Progenitor cell of endocrine pancreas (in vitro differentiated cells): ENCODE data around the gene F8A3. TPM values are rescaled to one million over a fixed set of nuclear protein-coding genes. Genes with fewer than 3 reads are reported as not detected.
"Not testable (repeated sequence)": the region's sequence is repeated elsewhere in the genome, so short reads cannot be mapped to it uniquely, and the experiment has no call there.

Source experiments
- DNase-seq: peaks from one replicate; pipeline ENCODE4 v3.0.0; 2021; ENCODE audit warnings: low spot score; ENCODE audit not compliant: unreplicated experiment
- H3K27ac Mint-ChIP-seq: 2 replicates; pipeline ENCODE4 v1.8.0; 2021; ENCODE audit warnings: mild to moderate bottlenecking, moderate library complexity, mixed read lengths
- H3K27me3 Mint-ChIP-seq: 2 replicates; pipeline ENCODE4 v1.8.0; 2021; ENCODE audit warnings: mixed read lengths
- H3K36me3 Mint-ChIP-seq: 2 replicates; pipeline ENCODE4 v1.8.0; 2022; ENCODE audit warnings: mixed read lengths; ENCODE audit not compliant: insufficient read depth
- H3K4me1 Mint-ChIP-seq: 2 replicates; pipeline ENCODE4 v1.8.0; 2021; ENCODE audit warnings: low read depth, mixed read lengths
- H3K4me3 Mint-ChIP-seq: 2 replicates; pipeline ENCODE4 v1.8.0; 2021; ENCODE audit warnings: low read depth, mild to moderate bottlenecking, moderate library complexity, mixed read lengths
- H3K9me3 Mint-ChIP-seq: 2 replicates; pipeline ENCODE4 v1.8.0; 2021; ENCODE audit warnings: low read depth, mixed read lengths
- CTCF ChIP-seq: fragments of 200-600 bp; sonication (generic); IDR thresholded peaks from one replicate; pipeline ENCODE4 v1.5.0; 2021; ENCODE audit warnings: antibody characterized with exemption, mild to moderate bottlenecking; ENCODE audit not compliant: unreplicated experiment
- long read RNA-seq: library from polyadenylated mRNA; unstranded; transcript quantifications from one replicate; pipeline ENCODE4 v2.0.0, GENCODE V29; 2020
- total RNA-seq: library from RNA; stranded (reverse); gene quantifications from 2 replicates; pipeline ENCODE4 v1.2.1, GENCODE V29; 2021

Gene F8A3
- total RNA-seq = 4.6 and 5.2 TPM in 2 replicates
- long read RNA-seq = 0 reads

GRCh38 chrX:155458471-155458870 lies at the start of gene F8A3:
Gene F8A3, minus strand, starts transcription at chrX:155458620. Its CDS starts 20 bp downstream, at chrX:155458600.
- H3K9me3 Mint-ChIP-seq, H3K4me3 Mint-ChIP-seq, DNase-seq, H3K27me3 Mint-ChIP-seq, H3K36me3 Mint-ChIP-seq, H3K27ac Mint-ChIP-seq, H3K4me1 Mint-ChIP-seq: not testable (repeated sequence)

DNA sequence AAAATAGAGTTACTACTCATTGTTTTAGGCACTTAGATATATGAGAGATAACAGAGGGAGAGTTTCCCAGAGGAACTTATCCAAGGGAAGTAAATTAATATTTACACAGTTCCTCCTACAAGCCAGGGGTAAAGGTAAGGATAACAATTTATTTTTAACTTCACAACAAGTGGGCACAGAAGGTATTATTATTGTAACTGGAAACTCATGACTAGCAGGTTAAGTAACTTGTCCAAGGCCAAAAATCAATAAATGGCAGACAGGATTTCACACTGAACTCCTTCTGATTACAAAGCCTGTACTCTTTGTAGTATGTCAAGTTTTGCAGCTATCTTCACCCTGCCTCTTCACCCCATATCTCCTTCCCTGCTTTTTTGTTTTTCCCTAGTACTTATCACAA lies 46.9 kb upstream of the F8A3 start:
- H3K9me3 Mint-ChIP-seq = peaks cover 21% of the 10 kb centered on the region
- H3K27ac Mint-ChIP-seq = no peak overlapping the region
- H3K4me3 Mint-ChIP-seq = no peak overlapping the region
- H3K27me3 Mint-ChIP-seq = no peaks in the 10 kb centered on the region
- peaks cover 10% of the 10 kb centered on the region for H3K4me1 Mint-ChIP-seq
- H3K36me3 Mint-ChIP-seq = peaks cover 17% of the 10 kb centered on the region
- no peak for TF ChIP-seq CTCF
- no peak for DNase-seq

DNA sequence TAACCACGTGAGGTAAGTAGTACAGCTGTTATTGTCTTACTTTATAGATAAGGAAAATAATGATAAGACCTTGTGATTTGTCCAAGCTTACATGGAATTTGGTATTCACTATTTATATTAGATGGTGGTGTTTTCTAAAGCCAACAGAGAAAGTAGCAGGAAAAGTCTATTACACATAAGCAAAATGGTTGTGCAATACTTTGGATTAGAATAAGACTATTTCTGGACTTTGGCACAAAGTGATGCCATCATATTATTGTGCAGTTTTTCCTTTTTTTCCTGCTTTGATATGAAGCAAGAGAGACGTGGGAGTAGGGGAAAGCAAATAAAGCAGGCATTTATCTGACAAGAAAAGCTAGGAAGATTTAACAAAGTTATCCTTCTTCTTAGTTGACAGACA lies 36.7 kb upstream of the F8A3 start:
- not testable (repeated sequence) for H3K4me1 Mint-ChIP-seq, H3K27me3 Mint-ChIP-seq

DNA sequence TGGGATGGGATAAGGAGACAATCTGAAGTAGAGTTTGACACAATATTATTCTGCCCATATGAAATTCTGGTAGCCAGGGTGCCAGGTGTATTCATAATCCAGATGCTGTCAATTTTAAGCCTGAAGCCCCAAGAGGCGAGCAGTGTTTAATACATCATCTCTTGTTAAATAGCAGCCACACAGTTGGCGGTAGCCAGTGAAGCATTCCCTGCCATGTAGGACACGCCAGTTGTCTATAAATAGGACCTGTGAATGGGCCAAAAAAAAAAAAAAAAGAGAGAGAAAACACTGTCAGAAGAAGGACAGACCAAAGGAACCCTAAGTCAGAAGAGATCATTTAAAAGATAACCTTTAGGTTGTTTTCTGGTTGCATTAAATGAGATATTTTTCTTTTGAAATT lies 33.0 kb upstream of the F8A3 start:
- H3K27me3 Mint-ChIP-seq, H3K36me3 Mint-ChIP-seq, H3K9me3 Mint-ChIP-seq, DNase-seq, H3K4me3 Mint-ChIP-seq, H3K4me1 Mint-ChIP-seq, H3K27ac Mint-ChIP-seq: not testable (repeated sequence)

More for the DNA sequence above, 36.7 kb upstream of the F8A3 start:
- not testable (repeated sequence) for H3K36me3 Mint-ChIP-seq, DNase-seq, H3K9me3 Mint-ChIP-seq, H3K4me3 Mint-ChIP-seq, H3K27ac Mint-ChIP-seq

- H3K4me3 Mint-ChIP-seq = not testable (repeated sequence)
These were observed 18.7 kb upstream of the F8A3 start for GRCh38 chrX:155477136-155477535.

GRCh38 chrX:155466269-155466938 lies 8.0 kb upstream of the F8A3 start:
- H3K4me3 Mint-ChIP-seq, H3K27me3 Mint-ChIP-seq, DNase-seq, H3K9me3 Mint-ChIP-seq, H3K4me1 Mint-ChIP-seq, H3K36me3 Mint-ChIP-seq, H3K27ac Mint-ChIP-seq: not testable (repeated sequence)

More at GRCh38 chrX:155477136-155477535, 18.7 kb upstream of the F8A3 start:
- not testable (repeated sequence) for DNase-seq, H3K4me1 Mint-ChIP-seq, H3K27me3 Mint-ChIP-seq, H3K27ac Mint-ChIP-seq, H3K9me3 Mint-ChIP-seq, H3K36me3 Mint-ChIP-seq

DNA sequence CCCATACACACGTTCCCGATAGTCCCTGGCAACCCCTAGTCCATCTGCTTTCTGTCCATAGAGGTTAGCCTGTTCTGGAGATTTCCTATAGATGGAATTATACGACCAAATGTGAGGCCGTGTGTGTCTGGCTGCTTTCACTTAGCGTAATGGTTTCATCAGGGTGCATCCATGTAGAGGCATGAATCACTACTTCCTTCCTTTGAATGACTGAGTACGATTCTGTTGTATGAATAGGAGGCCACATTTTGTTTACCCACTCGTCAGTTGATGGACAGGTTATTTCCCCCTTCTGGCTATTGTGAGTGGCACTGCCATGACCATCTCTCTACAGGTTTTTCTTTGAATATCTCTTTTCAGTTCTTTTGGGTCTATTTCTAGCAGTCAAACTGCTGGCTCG lies 2.1 kb upstream of the F8A3 start:
- not testable (repeated sequence) for DNase-seq, H3K27me3 Mint-ChIP-seq, H3K4me3 Mint-ChIP-seq, H3K9me3 Mint-ChIP-seq, H3K36me3 Mint-ChIP-seq, H3K4me1 Mint-ChIP-seq, H3K27ac Mint-ChIP-seq

DNA sequence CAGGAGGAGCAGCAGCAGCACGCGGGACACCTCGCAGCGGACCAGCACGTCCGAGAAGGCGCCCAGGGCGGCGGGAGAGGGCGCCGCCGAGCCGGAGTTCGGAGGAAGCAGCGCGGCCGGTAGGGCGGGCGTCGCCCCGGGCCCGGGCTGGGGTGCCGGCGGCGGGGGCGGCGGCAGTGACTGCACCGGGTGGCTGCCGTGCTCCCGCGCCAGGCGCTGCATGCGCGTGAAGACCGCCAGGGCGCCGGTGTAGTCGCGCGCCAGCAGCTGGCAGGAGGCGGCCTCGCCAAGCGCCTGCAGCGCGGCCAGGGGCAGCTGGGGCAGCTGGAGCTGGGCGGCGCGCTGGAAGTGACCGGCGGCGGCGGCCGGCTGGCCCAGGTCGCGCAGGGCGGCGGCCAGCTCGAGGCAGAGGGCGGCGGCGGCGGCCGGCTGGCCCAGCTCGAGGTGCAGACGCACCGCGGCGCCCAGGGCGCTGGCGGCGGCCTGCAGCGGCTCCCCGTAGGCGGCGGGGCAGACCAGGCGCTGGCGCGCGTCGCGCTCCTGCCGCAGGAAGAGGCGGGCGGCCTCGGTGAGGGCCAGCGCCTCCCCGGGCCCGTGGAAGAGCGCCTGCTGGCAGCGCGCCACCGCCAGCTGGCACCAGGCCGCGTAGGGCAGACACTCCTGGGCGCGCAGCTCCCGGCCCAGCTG lies 516 bp downstream of the F8A3 start:
- not testable (repeated sequence) for H3K36me3 Mint-ChIP-seq, H3K4me1 Mint-ChIP-seq, H3K9me3 Mint-ChIP-seq, H3K27me3 Mint-ChIP-seq, H3K27ac Mint-ChIP-seq, DNase-seq, H3K4me3 Mint-ChIP-seq

DNA sequence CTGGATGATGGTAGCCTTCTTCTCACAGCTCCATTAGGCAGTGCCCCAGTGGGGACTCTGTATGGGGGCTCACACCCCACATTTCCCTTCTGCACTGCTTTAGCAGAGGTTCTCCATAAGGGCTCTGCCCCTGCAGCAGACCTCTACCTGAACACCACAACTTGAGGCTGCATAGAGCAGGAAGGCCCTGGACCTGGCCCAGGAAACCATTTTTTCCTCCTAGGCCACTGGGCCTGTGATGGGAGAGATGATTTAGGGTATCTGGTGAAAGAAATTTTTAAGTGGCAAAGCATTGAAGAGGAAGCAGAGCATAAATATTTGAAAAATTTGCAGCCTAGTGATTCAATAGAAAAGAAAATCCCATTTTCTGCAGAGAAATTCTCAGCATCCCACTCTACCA lies 17.3 kb downstream of the F8A3 start:
- Mint-ChIP-seq H3K27me3 (no peaks in the 10 kb centered on the region), H3K9me3 (peaks cover 73% of the 10 kb centered on the region), H3K27ac (no peak overlapping the region), H3K4me3 (no peak overlapping the region), H3K4me1 (no peaks in the 10 kb centered on the region), H3K36me3 (peaks cover 21% of the 10 kb centered on the region)
- no peak for DNase-seq
- no peak for TF ChIP-seq CTCF
